Fibroblast of peridontal ligament (primary cell): ENCODE results near the gene C11orf71.

Experiments used
- DNase-seq: peaks from one replicate; pipeline ENCODE4 v3.0.0-alpha.2; 2010; ENCODE audit errors: extremely low read depth

The C11orf71 gene

GRCh38 chr11:114400216-114400914 is at the start of gene C11orf71, which contains the start of gene RBM7:
Gene C11orf71 (minus strand): TSS chr11:114400511. CDS start chr11:114400331, 180 bp downstream.
Gene RBM7 (plus strand): TSS chr11:114400666. CDS start chr11:114400672, 6 bp downstream.
- peak; percentile 99 for DNase-seq

GRCh38 chr11:114449845-114450244 is 49.5 kb upstream of the C11orf71 start:
- no peak for DNase-seq

- peak; percentile 29 for DNase-seq
These were observed 48.6 kb upstream of the C11orf71 start for GRCh38 chr11:114448749-114449482.

GRCh38 chr11:114447892-114448291 is 47.6 kb upstream of the C11orf71 start:
- peak; percentile 91 for DNase-seq

GRCh38 chr11:114447444-114447843 is 47.1 kb upstream of the C11orf71 start:
- DNase-seq = no peak

- DNase-seq = no peak
These were observed 42.2 kb upstream of the C11orf71 start for GRCh38 chr11:114442536-114442935.

GRCh38 chr11:114441921-114442320 is 41.6 kb upstream of the C11orf71 start:
- no peak for DNase-seq

- no peak for DNase-seq
These were observed 40.9 kb upstream of the C11orf71 start for GRCh38 chr11:114440971-114441763.

- DNase-seq = no peak
These were observed 40.0 kb upstream of the C11orf71 start for GRCh38 chr11:114440121-114440860.

GRCh38 chr11:114439229-114440120 is 39.2 kb upstream of the C11orf71 start, which contains the start of gene REXO2:
Gene REXO2 (plus strand): TSS chr11:114439467. CDS start chr11:114439529, 62 bp downstream.
- DNase-seq = peak; percentile 92

GRCh38 chr11:114438303-114438702 is 38.0 kb upstream of the C11orf71 start:
- no peak for DNase-seq

- no peak for DNase-seq
These were observed 33.1 kb upstream of the C11orf71 start for GRCh38 chr11:114433376-114433775.

- no peak for DNase-seq
These were observed 32.6 kb upstream of the C11orf71 start for GRCh38 chr11:114432893-114433292.

GRCh38 chr11:114430290-114430689 is 30.0 kb upstream of the C11orf71 start:
- no peak for DNase-seq

- no peak for DNase-seq
These were observed 26.0 kb upstream of the C11orf71 start for GRCh38 chr11:114426280-114426679.

- peak; percentile 36 for DNase-seq
These were observed 16.2 kb upstream of the C11orf71 start for GRCh38 chr11:114416441-114416961.

GRCh38 chr11:114413958-114414357 is 13.6 kb upstream of the C11orf71 start:
- DNase-seq = no peak

GRCh38 chr11:114412946-114413345 is 12.6 kb upstream of the C11orf71 start:
- DNase-seq = no peak

GRCh38 chr11:114401311-114401710 is 1.0 kb upstream of the C11orf71 start:
- DNase-seq = peak; percentile 49

- no peak for DNase-seq
These were observed 558 bp upstream of the C11orf71 start for GRCh38 chr11:114400915-114401223.
